ENCODE measurements around the gene ZNF443.
"Not testable (repeated sequence)": the region's sequence is repeated elsewhere in the genome, so short reads cannot be mapped to it uniquely, and the experiment has no call there.

ZNF443 gene

DNA sequence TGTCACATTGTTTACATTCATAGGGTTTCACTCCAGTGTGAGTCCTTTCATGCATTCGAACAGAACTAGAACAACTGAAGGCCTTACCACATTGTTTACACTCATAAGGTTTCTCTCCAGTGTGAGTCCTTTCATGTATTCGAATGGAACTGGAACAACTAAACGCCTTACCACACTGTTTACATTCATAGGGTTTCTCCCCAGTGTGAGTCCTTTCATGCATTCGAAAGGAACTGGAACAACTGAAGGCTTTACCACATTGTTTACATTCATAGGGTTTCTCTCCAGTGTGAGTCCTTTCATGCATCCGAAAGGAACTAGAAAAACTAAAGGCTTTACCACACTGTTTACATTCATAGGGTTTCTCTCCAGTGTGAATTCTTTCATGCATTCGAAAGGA lies 23.3 kb upstream of the ZNF443 start:
- not testable (repeated sequence) for H3K4me1 Mint-ChIP-seq; DNase-seq (ENCODE audit: low spot score in 2 of 2); H3K4me3 Mint-ChIP-seq; ATAC-seq (replicated peaks; ENCODE audit: extremely low read depth, poor library complexity, severe bottlenecking); H3K36me3 Mint-ChIP-seq (ENCODE audit: insufficient read depth); H3K27ac Mint-ChIP-seq (ENCODE audit: low read depth); H3K27me3 Mint-ChIP-seq
- H3K9me3 Mint-ChIP-seq = peaks cover 15% of the 10 kb centered on the region

DNA sequence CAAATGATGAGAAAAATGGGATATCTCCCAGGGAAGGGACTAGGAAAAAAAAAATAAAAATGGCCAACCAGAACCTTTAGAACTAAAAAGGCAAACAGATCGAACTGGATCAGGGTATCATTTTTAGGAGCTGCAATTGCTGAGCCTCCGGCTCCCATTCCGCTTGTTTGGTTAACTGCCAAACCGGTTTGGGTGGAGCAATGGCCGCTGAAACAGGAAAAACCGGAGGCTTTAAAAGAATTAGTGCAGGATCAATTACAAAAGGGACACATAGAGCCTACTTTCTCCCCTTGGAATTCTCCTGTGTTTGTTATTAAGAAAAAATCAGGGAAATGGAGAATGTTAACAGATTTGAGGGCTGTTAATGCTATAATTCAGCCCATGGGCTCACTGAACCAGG lies 12.7 kb upstream of the ZNF443 start:
- peaks cover 5% of the 10 kb centered on the region for H3K36me3 Mint-ChIP-seq (ENCODE audit: insufficient read depth)
- no peaks in the 10 kb centered on the region for H3K4me1 Mint-ChIP-seq
- no peaks in the 10 kb centered on the region for H3K27me3 Mint-ChIP-seq
- ATAC-seq (replicated peaks; ENCODE audit: extremely low read depth, poor library complexity, severe bottlenecking) (no peak), DNase-seq (ENCODE audit: low spot score in 2 of 2) (no peak)
- H3K9me3 Mint-ChIP-seq = peaks cover 17% of the 10 kb centered on the region
- no peak overlapping the region for H3K4me3 Mint-ChIP-seq
- H3K27ac Mint-ChIP-seq (ENCODE audit: low read depth) = no peak overlapping the region

DNA sequence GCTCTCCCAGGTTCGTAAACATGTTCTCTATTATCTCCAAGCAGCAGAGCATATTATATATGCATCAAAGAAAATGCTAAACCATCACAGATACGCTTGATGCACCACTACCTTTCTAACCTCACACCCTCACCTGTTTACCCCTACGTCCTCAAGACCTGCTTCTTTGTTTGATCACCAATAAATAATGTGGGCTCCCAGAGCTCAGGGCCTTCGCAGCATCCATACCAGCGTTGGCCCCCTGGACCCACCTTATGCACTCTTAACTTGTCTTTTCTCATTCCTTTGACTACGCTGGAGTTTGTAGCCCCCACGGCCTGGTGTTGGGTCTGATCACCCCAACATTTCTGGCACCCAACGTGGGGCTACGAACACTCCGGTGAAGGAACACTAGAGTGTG lies 10.0 kb upstream of the ZNF443 start:
- H3K4me3 Mint-ChIP-seq = no peak overlapping the region
- DNase-seq (ENCODE audit: low spot score in 2 of 2) (no peak), ATAC-seq (replicated peaks; ENCODE audit: extremely low read depth, poor library complexity, severe bottlenecking) (no peak)
- H3K27me3 Mint-ChIP-seq = no peaks in the 10 kb centered on the region
- H3K27ac Mint-ChIP-seq (ENCODE audit: low read depth) = no peak overlapping the region
- H3K9me3 Mint-ChIP-seq = peaks cover 21% of the 10 kb centered on the region
- H3K36me3 Mint-ChIP-seq (ENCODE audit: insufficient read depth) = peaks cover 1% of the 10 kb centered on the region
- H3K4me1 Mint-ChIP-seq = no peaks in the 10 kb centered on the region

DNA sequence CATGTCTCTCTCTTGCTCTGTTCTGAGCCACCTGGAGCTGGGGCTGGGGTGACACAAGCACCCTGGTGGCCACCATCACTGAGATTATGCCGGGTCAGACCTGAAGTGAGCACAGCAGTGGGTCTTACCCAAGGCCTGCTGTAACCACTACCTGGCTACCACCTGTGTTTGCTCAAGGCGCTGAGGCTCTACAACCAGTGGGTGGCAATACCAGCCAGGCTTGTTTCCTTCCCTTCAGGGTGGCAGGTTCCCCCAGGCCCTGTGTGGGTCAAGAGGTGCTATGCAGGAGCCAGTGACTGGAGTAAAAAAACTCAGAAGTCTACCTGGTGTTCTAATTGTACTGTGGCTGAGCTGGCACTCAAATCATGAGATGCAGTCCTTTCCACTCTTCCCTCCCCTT lies 8.0 kb upstream of the ZNF443 start:
- ATAC-seq (replicated peaks; ENCODE audit: extremely low read depth, poor library complexity, severe bottlenecking) (no peak), DNase-seq (ENCODE audit: low spot score in 2 of 2) (no peak)
- H3K4me3 Mint-ChIP-seq = no peak overlapping the region
- no peaks in the 10 kb centered on the region for H3K4me1 Mint-ChIP-seq
- no peaks in the 10 kb centered on the region for H3K27me3 Mint-ChIP-seq
- H3K36me3 Mint-ChIP-seq (ENCODE audit: insufficient read depth) = peaks cover 1% of the 10 kb centered on the region
- peaks cover 29% of the 10 kb centered on the region for H3K9me3 Mint-ChIP-seq
- H3K27ac Mint-ChIP-seq (ENCODE audit: low read depth) = no peak overlapping the region

DNA sequence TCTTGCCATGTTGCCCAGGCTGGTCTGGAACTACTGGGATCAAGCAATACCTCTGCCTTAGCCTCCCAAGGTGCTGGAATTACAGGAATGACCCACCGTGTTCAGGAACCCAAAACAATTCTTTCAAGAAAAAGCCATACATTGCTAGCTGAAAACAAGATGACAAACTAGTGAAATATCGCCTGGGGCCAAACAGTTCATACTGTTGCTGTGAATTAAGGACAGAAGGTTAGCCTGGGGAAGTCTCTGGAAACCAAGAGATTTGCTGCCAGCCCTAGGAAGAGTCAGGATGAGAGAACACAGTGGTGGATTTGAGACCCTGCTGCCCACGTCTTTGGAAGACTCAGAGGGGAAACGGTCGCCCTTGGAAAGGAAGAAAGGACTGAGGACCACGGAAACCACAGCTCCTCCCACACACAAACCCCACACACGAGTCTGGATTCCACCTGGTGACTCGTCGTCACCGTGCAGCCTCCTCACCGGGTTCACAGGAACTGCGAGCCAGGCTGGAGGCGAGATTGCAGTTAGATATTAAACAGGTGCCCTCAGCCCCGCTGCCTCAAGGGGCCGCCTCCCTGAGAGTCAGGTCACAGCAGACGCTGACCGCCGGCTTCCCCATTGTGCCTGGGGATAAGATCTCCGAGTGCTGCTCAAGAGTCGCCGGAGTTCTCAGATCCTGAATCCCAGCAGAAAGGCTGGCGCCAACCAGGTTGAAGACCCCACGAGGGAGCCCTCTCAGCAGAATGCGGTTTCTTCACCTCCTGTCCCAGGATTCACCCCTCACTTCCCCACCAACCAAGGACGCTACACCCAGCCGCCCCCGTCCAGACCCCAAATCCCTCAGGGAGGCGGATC lies 908 bp downstream of the ZNF443 start:
- DNase-seq (ENCODE audit: low spot score in 2 of 2); H3K36me3 Mint-ChIP-seq (ENCODE audit: insufficient read depth); H3K27me3 Mint-ChIP-seq; H3K9me3 Mint-ChIP-seq: not testable (repeated sequence)
- H3K4me3 Mint-ChIP-seq = peak overlapping the region; percentile 99
- peaks cover 10% of the 10 kb centered on the region for H3K4me1 Mint-ChIP-seq
- peak; percentile 17 for ATAC-seq (replicated peaks; ENCODE audit: extremely low read depth, poor library complexity, severe bottlenecking)
- H3K27ac Mint-ChIP-seq (ENCODE audit: low read depth) = peak overlapping the region; percentile 94

DNA sequence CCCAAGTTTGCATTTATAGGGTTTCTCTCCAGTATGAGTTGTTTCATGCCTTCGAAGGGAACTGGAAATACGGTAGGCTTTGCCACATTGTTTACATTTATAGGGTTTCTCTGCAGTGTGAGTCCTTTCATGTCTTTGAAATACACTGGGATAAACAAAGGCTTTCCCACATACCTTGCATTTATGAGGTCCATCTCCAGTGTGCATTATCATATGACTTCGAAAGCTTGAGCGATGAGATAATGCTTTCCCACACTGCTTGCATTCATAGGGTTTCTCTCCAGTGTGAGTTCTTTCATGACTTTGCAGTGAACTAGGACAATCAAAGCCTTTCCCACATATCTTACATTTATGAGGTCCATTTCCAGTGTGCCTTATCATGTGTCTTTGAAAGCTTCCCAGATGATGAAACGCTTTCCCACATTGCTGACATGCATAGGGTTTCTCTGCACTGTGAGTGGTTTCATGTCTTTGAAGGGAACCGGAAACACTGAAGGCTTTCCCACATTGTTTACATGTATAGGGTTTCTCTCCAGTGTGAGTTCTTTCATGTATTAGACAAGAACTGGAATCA lies 10.0 kb downstream of the ZNF443 start:
- ATAC-seq (replicated peaks; ENCODE audit: extremely low read depth, poor library complexity, severe bottlenecking); H3K27ac Mint-ChIP-seq (ENCODE audit: low read depth); DNase-seq (ENCODE audit: low spot score in 2 of 2); H3K4me1 Mint-ChIP-seq; H3K27me3 Mint-ChIP-seq; H3K4me3 Mint-ChIP-seq: not testable (repeated sequence)
- peaks cover 19% of the 10 kb centered on the region for H3K36me3 Mint-ChIP-seq (ENCODE audit: insufficient read depth)
- H3K9me3 Mint-ChIP-seq = peaks cover 11% of the 10 kb centered on the region

DNA sequence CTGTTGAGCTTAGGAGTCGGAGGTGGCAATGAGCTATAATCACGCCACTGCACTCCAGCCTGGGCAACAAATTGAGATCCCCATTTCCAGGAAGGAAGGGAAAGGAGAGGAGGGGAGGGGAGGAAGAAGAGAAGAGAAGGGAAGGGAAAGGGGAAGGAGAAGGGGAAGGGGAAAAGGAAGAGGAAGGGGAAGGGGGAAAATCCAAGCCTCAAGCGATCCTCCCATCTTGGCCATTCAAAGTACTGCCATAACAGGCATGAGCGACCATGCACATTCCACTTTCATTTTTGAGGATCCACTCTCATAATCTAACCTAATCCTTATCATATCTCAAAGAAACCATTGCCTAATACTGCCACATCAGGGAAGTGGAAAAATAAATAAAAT lies 14.9 kb downstream of the ZNF443 start:
- Mint-ChIP-seq H3K4me1 (no peaks in the 10 kb centered on the region), H3K4me3 (no peak overlapping the region), H3K27me3 (no peaks in the 10 kb centered on the region), H3K9me3 (peaks cover 2% of the 10 kb centered on the region), H3K36me3 (ENCODE audit: insufficient read depth) (peaks cover 6% of the 10 kb centered on the region), H3K27ac (ENCODE audit: low read depth) (no peak overlapping the region)
- no peak for DNase-seq (ENCODE audit: low spot score in 2 of 2)
- no peak for ATAC-seq (replicated peaks; ENCODE audit: extremely low read depth, poor library complexity, severe bottlenecking)

DNA sequence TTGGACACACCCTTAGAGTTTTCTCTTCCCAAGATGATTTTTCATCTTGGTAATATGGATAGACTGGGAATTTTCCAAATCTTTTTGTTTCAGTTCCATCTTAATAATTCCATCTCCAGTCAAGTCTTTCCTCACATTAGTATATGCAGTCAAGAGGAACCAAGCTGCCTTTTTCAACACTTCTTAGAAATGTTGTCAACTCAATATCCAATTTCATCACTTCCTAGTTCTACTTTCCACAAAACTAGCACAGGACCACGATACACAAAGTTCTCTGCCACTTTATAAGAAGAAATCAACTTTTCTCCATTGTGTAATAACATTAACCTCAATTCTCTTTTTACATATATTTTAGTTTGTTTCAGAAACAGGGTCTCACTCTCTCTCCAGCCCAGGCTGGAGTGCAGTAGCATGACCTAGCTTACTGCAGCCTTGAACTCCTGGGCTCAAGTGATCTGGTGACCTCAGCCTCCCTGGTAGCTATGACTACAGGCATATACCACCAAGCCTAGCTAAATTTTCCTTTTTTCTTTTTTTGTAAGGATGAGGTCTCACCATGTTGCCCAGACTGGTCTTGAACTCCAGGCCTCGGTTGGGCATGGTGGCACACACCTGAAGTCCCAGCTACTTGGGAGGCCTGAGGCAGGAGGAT lies 15.5 kb downstream of the ZNF443 start:
- Mint-ChIP-seq H3K27me3 (no peaks in the 10 kb centered on the region), H3K9me3 (no peaks in the 10 kb centered on the region), H3K36me3 (ENCODE audit: insufficient read depth) (peaks cover 3% of the 10 kb centered on the region), H3K4me1 (no peaks in the 10 kb centered on the region), H3K4me3 (no peak overlapping the region), H3K27ac (ENCODE audit: low read depth) (no peak overlapping the region)
- DNase-seq (ENCODE audit: low spot score in 2 of 2) = no peak
- ATAC-seq (replicated peaks; ENCODE audit: extremely low read depth, poor library complexity, severe bottlenecking) = no peak

DNA sequence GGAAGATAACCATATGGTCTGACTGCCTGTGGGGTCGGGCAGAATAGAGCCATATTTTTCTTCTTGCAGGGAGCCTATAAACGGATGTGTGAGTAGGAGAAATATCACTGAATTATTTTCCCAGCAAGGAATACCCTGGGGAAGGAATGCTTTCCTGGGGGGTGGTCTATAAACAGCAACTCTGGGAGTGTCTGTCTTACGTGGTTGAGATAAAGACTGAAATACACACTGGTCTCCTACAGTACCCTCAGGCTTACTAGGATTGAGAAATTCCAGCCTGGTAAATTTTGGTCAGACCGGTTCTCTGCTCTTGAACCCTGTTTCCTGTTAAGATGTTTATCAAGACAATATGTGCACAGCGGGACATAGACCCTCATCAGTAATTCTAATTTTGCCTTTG lies 23.5 kb downstream of the ZNF443 start:
- not testable (repeated sequence) for H3K36me3 Mint-ChIP-seq (ENCODE audit: insufficient read depth); H3K4me1 Mint-ChIP-seq; DNase-seq (ENCODE audit: low spot score in 2 of 2); H3K27ac Mint-ChIP-seq (ENCODE audit: low read depth); H3K9me3 Mint-ChIP-seq; H3K27me3 Mint-ChIP-seq; H3K4me3 Mint-ChIP-seq; ATAC-seq (replicated peaks; ENCODE audit: extremely low read depth, poor library complexity, severe bottlenecking)

DNA sequence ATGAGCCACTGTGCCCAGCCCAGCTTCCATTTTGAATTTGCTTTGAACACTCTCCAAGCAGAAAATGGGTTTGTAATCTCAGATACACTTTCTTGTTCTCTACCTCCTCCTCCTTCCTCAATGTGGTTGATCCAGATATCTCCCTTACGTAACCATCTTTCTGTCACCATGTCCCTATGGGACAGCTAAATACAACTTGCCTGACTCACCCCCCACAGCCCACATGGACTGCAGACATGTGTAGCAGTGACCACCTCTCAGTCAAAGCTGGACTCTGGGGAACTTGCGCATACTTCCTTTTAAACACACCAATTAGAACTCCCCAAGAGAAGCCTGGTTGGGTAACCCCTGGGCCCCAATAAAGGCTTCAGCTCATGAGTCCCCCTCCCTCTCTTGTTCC lies 28.9 kb downstream of the ZNF443 start:
- Mint-ChIP-seq H3K9me3 (peaks cover 8% of the 10 kb centered on the region), H3K4me1 (no peaks in the 10 kb centered on the region), H3K27ac (ENCODE audit: low read depth) (no peak overlapping the region), H3K4me3 (no peak overlapping the region), H3K36me3 (ENCODE audit: insufficient read depth) (no peaks in the 10 kb centered on the region), H3K27me3 (no peaks in the 10 kb centered on the region)
- no peak for ATAC-seq (replicated peaks; ENCODE audit: extremely low read depth, poor library complexity, severe bottlenecking)
- no peak for DNase-seq (ENCODE audit: low spot score in 2 of 2)

DNA sequence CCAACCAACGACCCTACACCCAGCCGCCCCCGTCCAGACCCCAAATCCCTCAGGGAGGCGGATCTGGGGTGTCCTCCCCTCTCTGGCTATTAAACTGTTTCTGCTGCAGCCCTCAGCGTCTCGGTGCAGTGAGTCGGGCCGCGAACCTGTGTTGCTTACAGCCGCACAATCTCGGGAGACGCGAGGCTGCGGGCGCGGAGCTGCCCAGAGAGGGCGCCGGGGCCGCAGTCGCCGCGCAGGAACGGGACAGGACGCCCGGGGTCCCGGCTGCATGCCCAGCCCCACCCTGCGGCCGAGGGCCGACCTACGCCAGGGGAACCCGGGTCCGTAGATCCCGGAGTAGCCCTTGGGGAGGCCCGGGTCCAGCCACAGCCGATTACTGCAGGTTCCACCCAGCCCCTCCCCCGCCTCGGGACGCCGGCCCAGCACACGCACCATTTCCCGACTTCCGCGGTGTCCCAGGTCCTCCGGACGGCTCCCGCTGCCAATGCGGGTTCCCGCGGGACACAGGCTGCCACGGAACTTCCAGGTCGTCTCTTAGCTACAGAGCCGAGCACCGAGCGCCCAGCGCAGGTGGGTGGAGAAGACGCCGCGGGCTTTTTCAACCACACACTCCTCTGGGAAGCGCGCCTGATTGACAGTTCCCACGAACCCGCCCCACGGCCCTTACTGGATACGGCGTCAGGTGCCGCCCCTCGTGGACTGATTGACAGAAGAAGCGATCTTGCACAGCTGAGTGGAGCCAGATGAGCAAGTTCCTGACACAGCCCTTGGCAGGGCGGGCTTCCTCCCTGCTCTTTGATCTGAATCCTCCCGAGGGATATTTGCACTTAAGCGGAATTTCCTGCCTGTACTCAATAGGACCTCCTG lies 40.0 kb downstream of the ZNF443 start, which contains the start of gene ZNF799:
Gene ZNF799, minus strand, starts transcription at position 639 of the 870 bp plus-strand sequence. Its CDS starts 201 bp downstream, at position 438.
- Mint-ChIP-seq H3K9me3 (no peaks in the 10 kb centered on the region), H3K27ac (ENCODE audit: low read depth) (peak within 1 kb of the TSS; percentile 91), H3K36me3 (ENCODE audit: insufficient read depth) (peaks cover 13% of the 10 kb centered on the region), H3K4me1 (peaks cover 28% of the 10 kb centered on the region), H3K4me3 (peak within 1 kb of the TSS; percentile 93), H3K27me3 (no peaks in the 10 kb centered on the region)
- ATAC-seq (replicated peaks; ENCODE audit: extremely low read depth, poor library complexity, severe bottlenecking) = peak; percentile 93
- peak; percentile 52 to 60 for DNase-seq (ENCODE audit: low spot score in 2 of 2)

DNA sequence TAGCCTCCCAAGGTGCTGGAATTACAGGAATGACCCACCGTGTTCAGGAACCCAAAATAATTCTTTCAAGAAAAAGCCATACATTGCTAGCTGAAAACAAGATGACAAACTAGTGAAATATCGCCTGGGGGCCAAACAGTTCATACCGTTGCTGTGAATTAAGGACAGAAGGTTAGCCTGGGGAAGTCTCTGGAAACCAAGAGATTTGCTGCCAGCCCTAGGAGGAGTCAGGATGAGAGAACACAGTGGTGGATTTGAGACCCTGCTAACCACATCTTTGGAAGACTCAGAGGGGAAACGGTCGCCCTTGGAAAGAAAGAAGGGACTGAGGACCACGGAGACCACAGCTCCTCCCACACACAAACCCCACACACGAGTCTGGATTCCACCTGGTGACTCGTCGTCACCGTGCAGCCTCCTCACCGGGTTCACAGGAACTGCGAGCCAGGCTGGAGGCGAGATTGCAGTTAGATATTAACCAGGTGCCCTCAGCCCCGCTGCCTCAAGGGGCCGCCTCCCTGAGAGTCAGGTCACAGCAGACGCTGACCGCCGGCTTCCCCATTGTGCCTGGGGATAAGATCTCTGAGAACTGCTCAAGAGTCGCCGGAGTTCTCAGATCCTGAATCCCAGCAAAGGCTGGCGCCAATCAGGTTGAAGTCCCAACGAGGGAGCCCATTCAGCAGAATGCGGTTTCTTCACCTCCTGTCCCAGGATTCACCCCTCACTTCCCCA lies 40.8 kb downstream of the ZNF443 start:
- peaks cover 33% of the 10 kb centered on the region for H3K4me1 Mint-ChIP-seq
- not testable (repeated sequence) for DNase-seq (ENCODE audit: low spot score in 2 of 2); H3K9me3 Mint-ChIP-seq; H3K27me3 Mint-ChIP-seq
- peak; percentile 52 for ATAC-seq (replicated peaks; ENCODE audit: extremely low read depth, poor library complexity, severe bottlenecking)
- peaks cover 13% of the 10 kb centered on the region for H3K36me3 Mint-ChIP-seq (ENCODE audit: insufficient read depth)
- peak overlapping the region; percentile 93 for H3K4me3 Mint-ChIP-seq
- H3K27ac Mint-ChIP-seq (ENCODE audit: low read depth) = peak overlapping the region; percentile 91

All from central memory CD8-positive, alpha-beta T cell (primary cell).